Stimulated activated CD4-positive, alpha-beta T cell treated with anti-CD3 and anti-CD28 coated beads, Interleukin-4, amount 100 ng/mL, for 24 hours (primary cell): ENCODE measurements around the gene PRSS53.

Experiments
- DNase-seq: peaks from one replicate; pipeline ENCODE4 v3.0.0-alpha.2; 2020

The PRSS53 gene

DNA sequence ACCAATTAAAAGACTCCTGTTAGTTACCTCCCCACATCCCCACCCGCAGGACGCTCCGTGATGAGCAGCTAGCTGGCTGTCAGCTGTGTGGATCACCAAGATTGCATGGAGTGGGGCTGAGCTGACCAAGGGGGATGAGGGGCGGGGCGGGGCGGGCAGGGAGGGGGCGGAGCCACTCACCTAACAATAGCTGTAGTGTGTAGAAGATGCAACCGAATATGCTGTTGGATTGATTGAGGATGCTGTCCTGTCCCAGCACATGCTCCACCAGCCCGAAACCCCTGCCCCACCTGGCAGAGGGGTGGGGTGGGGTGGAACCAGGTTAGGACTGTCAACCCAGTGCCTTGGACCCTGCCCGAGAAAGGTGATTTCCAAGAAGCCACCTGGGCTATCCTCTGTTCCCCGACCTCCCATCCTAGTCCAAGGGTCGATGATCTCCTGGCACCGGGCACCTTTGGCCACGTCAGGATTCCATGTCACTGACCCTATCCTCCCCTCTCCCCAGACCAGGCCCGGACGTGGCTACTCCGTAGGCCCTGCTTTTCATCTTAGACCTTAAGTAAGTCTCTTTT, 4.5 kb upstream of the PRSS53 start:
- DNase-seq: no peak

DNA sequence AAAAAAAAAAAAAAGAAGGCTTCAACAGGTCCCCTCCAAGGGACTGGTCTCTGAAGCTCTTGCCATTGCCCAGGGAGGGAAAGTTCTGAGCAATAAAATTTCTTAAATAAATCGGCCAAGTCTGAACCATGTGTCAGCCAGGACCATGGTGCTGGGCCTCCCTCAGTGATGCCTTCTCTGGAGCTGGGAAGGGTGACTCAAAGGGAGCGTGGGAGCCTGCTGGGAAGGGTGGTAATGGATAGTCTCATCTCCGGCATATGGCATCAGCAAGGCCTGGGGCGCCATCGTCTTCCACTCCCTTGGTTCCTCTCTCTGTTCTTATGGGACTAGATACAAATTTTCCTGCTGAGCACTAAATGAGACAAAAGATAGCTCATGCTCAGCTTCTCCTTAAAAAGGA, 3.6 kb upstream of the PRSS53 start:
- no peak for DNase-seq

DNA sequence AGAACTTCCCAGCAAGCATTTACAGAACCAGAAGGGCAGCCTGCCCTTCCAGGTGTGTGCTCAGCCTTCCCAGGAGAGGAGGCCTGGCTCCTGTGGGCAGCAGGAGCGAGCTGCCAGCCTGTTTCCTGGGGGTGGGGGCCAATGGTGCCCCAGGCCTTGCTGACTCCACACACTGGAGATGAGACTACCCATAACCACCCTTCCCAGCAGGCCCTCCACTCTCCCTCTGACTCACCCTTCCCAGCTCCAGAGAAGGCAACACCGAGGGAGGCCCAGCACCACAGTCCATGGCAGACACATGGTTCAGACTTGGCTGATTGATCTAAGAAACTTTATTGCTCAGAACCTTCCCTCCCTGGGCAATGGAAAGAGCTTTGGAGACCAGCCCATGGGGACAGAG, 1.8 kb upstream of the PRSS53 start:
- no peak for DNase-seq

DNA sequence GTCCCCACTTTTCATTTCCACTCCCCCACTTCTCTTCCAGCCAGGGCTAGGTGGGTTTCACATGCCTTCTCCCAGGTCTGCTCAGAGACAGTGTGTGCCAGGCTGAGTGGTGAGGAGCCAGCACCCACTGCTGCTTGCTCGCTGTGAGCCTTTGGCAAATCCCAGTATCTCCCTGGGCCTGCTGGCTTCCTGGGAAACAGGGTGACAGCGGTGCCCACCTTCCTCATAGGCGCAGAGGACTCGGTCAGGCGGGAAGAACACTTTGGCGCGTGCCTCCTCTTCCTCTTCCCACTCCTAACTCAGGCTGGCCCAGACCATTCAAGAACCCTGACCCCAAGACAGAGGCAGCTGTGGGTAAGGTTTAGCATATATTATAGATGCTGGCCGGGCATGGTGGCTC, 456 bp upstream of the PRSS53 start:
- DNase-seq: no peak

DNA sequence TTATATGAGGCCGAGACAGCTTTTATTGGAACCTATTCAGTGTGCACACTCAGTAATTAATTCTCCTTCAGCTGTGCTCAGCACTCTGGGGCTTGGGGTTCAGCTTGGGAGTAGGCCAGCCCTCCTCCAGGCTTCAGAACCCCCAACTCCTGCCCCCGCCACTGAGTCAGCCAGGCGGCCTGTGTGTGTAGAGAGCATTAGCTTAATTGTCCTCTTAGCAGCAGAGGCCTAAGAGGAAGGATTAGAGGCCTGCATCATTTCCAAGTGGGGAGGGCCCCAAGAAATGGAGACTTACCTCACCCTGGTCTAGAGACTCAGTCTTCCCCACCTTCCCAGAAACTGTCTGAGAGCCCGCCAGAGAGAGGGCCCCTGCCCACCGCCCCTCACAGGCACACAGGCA, 772 bp downstream of the PRSS53 start:
- DNase-seq: no peak

DNA sequence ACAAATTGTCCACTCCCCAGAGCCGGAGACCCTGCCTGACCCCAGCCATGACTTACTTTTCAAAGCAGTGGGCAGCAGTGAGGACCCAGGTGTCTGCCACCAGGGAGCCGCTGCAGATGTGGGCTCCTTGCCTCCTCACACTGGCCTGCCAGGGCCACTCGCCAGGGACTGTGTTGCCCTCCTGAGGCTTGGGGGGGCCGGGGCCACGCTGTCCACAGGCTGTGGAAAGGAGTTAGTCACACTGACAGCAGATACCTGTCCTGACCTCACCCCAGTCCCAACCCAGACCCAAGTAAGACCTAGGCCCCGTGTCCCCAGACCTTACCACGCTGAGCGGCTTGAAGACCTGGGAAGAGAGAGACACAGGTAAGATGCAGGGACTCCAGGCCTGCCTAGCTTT, 1.3 kb downstream of the PRSS53 start:
- DNase-seq: no peak

DNA sequence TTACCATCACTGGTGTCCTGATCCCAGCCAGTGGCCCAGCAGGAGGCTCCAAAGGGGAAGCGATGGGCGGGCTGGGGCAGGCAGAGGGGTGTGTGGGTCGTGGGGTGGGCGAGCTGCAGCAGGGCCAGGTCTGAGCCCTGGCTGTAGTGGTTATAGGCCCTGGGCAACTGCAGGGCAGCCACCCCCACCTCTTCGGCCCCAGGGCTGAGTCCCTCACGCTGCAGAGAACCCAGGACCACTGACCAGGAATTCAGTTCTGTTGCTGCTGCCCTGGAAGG, 2.2 kb downstream of the PRSS53 start:
- no peak for DNase-seq

DNA sequence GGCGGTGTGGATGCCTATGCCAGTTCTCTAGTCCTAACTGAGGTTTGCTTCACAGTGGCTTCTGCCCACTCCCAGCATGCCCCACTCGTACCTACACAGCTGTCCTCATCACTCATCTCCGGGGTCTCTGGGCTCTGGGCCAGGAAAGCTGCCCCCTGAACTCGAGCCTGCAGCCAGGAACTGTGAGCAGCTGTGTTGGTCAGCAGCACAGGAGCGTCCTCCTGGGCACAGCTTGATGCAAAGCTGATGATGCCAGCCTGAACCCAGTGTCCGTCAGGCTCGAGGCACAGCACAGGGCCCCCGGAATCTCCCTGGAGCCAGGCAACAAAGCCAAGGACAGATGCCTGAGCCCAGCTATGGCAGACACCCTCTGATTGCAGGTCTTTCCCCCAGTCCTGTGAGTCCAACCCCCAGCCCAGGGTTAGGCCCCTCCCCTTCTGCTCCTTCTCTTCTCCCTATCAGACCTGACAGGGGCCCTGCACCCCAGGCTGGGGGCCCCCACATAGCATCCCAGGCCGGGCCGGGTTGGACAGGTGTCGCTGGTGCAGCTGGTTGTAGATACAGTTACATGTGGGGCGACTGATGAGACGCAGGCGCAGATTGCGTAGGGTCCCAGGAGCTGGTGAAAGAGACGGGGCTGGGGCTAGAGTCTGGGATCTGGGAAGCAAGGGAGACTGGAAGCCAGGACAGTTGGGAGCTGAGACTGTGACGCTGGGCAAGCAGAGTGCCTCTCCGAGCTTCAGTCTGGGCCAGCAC, 2.7 kb downstream of the PRSS53 start:
- DNase-seq: no peak

DNA sequence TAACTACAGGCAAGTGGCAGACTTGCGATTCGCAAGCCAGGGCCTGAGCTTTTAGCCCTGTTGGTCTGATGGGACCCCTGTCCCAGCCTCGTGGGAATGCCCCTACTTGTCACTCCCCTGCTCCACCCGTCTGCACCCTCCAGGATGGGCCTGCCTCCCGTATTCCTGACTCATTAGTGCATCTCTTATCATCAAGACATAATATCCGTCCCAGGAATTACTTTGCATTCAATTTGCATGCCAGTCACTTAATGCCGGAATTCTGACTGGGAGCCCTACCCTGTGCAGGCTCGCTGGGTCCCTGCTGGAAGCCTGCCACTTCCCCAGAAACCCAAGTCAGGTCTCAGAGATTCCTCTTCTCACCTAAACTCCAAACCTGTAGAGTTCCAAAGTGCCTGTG, 3.3 kb downstream of the PRSS53 start:
- no peak for DNase-seq

DNA sequence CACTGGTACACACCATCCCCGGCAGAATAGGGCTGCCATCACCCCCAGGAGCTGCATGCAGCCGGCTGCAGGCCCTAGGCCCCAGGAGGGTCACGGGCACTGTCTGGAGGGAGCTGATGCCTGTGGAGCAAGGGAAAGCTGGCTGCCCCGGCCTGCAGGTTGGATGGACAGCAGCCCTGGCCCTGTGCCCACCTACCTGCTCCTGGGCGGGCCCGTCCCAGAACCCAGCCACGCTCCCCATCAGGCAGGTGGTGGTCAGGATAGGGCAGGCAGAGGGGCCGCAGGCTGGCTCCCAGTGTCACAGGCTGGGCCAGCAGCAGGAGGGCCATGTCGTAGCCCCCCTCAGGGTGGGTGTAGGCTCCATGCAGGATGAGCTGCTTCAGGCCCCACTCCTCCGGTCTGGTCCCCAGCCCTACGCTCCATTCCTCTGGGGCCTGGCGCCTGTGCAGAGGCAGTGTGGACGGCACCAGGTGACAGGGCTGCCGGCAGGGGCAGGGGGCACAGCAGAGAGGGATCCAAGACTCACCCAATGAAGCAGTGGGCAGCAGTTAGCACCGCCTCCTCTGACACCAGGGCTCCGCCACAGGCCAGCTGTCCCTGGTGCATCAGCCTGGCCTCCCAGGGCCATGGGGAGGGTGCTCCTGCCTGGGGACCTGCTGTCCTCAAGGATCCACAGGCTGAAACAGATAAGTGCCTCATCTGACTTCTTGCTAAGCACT, 4.0 kb downstream of the PRSS53 start:
- DNase-seq: no peak

DNA sequence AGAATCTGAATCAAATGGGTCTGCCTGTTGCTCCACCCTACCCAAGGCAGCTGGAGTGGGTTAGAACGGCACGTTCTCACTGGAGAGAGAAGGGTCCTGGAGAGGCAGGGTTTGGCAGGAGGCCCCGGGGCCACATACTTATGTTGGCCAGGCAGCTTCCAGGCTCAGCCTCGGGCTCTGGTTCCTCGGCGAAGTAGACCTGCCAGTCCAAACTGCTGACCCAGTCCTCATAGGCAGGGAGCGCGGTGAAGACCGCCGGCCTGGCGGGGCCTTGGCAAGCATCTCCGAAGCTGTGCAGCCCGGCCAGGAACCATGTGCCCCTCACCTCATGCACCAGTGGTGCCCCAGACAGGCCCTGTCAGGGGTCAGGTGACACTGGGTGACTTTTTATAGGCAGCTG, 4.8 kb downstream of the PRSS53 start:
- DNase-seq: no peak

DNA sequence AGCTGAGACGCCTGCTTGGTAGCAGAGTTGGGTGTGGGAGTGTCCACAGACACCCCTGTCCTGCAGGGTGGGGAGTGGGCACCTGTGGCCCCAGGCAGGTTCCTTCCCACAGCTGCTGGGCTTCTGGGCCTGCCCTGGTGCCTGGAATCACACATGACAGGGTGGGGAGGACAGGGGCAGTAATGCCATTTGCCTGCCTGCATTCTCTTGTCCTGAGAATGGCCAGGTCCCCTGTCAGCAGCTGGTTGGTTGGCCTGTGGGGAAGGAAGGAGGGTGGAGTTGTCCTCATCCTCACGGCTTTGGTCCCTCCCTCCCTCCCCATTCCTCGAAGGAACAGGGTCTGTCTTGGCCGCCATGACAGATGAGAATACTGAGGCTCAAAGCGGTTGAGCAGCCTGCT, 5.2 kb downstream of the PRSS53 start:
- DNase-seq: no peak

DNA sequence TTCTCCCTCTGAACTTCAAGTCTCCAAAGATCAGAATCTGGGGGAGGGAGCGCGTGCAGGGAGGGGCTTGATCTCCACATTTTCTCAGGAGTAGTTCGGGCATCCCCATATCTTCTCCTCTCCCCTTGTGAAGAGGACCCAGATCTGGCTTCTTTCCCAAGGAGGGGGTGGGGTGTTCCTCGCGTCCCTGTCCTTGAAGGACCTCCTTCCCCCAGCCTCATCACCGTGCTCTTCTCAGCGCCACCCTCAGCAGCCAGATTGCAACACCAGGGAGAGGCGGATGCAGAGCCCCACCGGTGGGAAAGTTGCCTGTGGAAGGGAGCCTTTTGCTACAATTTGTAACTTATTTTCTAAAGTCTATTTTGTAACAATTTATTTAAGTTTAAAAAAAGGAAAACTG, 5.7 kb downstream of the PRSS53 start:
- no peak for DNase-seq

DNA sequence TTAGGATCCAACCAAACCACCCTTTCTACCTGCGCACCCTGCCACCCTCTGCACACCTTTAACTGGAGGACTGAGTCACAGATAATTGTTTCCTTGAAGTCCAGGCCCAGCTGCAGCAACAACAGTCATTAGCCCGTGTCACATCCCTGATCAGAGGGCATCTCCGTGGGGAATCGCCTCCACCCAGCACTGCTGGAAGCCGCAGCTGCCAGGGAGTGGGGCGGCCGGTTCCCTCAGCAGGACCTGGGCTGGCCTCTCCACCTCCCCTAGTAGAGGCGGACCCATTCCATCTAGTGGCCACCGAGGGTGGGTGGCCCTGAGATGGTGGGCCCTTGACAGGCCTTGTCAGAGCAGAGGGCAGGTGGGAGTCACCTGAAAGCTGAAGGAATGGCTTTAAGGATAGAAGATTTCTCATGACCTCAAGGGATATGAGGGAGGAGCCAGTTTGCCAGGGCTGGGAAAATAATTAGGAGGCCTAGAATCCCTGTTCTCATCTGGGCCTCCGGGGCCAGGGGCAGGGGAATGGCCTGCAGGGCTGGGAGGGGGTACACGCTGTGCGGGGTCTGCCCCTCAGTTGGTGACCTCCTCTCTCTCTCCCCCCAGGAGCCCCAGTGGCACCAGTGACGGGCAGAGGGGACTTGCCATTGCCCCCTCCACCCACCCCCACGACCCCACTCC, 6.2 kb downstream of the PRSS53 start:
- no peak for DNase-seq

DNA sequence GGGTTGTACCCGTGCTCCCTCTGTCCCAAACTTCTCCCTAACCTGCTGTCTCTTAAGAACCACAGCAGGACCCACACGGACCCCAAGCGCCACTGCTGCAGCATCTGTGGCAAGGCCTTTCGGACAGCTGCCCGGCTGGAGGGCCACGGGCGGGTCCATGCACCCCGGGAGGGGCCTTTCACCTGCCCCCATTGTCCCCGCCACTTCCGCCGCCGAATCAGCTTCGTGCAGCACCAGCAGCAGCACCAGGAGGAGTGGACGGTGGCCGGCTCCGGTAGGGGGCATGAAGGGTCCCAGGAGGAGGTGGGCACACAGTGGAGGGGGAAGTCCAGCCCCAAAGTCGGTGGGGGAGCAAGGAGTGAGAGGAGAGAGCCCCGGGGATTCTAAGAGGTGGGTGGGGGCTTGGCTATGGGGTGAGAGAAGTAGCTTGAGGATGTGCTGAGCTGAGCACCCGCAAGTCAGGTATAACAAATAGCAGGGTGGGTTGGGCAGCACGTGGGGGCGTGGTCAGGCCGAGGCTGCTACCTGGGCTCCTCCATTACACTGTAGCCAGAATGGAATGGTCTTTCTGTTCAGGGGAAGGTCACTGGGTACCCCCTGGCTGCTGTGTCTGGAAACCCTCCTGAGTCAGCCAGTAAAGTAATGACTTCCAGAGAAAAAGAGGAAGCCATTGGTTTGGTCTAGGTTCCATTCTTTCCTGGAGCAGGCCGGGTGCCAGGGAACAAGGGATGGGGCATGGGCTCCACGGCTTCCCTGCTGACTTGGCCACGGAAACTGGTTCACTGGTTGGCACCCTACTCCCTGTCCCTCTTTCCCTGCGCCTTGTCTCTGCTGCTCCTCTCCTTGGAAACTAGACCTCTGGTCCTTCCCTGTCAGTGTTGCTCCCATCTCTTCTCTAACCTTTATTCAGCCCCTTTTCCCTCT, 7.1 kb downstream of the PRSS53 start:
- DNase-seq: no peak

DNA sequence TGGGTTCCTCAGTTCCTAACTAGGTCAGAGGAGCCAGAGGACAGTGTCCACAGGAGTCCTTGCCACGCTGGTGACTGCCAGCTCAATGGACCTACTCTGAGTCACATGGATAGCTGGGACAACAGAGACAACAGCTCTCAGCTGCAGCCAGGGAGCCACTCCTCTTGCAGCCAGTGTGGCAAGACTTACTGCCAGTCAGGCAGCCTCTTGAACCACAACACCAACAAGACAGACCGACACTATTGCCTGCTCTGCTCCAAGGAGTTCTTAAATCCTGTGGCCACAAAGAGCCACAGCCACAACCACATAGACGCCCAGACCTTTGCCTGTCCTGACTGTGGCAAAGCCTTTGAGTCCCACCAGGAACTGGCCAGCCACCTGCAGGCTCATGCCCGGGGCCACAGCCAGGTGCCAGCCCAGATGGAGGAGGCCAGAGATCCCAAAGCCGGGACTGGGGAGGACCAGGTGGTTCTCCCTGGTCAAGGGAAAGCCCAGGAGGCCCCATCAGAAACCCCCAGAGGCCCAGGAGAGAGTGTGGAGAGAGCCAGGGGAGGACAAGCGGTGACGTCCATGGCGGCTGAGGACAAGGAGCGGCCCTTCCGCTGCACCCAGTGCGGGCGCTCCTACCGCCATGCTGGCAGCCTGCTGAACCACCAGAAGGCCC, 7.9 kb downstream of the PRSS53 start:
- no peak for DNase-seq

DNA sequence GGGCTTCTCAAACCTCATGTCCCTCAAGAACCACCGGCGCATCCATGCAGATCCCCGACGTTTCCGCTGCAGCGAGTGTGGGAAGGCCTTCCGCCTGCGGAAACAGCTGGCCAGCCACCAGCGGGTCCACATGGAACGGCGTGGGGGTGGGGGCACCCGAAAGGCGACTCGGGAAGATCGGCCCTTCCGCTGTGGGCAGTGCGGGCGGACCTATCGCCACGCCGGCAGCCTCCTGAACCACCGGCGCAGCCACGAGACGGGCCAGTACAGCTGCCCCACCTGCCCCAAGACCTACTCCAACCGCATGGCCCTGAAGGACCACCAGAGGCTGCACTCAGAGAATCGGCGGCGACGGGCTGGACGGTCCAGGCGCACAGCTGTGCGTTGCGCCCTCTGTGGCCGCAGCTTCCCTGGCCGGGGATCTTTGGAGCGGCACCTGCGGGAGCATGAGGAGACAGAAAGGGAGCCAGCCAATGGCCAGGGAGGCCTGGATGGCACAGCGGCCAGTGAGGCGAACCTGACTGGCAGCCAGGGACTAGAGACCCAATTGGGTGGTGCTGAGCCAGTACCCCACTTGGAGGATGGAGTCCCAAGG, 8.6 kb downstream of the PRSS53 start:
- no peak for DNase-seq

DNA sequence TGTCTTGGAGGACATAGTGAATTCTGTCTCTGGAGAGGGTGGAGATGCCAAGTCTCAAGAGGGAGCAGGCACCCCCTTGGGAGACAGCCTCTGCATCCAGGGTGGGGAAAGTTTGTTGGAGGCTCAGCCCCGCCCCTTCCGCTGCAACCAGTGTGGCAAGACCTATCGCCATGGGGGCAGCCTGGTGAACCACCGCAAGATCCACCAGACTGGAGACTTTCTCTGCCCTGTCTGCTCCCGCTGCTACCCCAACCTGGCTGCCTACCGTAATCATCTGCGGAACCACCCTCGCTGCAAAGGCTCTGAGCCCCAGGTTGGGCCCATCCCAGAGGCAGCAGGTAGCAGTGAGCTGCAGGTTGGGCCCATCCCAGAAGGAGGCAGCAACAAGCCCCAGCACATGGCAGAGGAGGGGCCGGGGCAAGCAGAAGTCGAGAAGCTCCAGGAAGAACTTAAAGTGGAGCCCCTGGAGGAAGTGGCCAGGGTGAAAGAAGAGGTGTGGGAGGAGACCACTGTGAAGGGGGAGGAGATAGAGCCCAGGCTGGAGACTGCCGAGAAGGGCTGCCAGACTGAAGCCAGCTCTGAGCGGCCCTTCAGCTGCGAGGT, 9.3 kb downstream of the PRSS53 start:
- DNase-seq: no peak

DNA sequence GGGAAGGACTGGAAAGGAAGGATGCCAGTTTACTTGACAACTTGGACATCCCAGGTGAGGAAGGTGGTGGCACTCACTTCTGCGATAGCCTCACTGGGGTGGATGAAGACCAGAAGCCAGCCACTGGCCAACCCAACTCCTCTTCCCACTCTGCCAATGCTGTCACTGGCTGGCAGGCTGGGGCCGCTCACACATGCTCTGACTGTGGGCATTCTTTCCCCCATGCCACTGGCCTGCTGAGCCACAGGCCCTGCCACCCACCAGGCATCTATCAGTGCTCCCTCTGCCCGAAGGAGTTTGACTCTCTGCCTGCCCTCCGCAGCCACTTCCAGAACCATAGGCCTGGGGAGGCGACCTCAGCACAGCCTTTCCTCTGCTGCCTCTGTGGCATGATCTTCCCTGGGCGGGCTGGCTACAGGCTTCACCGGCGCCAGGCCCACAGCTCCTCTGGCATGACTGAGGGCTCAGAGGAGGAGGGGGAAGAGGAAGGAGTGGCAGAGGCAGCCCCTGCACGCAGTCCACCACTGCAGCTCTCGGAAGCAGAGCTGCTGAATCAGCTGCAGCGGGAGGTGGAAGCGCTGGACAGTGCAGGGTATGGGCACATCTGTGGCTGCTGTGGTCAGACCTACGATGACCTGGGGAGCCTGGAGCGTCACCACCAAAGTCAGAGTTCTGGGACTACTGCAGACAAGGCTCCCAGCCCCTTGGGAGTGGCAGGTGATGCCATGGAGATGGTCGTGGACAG, 10.0 kb downstream of the PRSS53 start:
- DNase-seq: no peak

DNA sequence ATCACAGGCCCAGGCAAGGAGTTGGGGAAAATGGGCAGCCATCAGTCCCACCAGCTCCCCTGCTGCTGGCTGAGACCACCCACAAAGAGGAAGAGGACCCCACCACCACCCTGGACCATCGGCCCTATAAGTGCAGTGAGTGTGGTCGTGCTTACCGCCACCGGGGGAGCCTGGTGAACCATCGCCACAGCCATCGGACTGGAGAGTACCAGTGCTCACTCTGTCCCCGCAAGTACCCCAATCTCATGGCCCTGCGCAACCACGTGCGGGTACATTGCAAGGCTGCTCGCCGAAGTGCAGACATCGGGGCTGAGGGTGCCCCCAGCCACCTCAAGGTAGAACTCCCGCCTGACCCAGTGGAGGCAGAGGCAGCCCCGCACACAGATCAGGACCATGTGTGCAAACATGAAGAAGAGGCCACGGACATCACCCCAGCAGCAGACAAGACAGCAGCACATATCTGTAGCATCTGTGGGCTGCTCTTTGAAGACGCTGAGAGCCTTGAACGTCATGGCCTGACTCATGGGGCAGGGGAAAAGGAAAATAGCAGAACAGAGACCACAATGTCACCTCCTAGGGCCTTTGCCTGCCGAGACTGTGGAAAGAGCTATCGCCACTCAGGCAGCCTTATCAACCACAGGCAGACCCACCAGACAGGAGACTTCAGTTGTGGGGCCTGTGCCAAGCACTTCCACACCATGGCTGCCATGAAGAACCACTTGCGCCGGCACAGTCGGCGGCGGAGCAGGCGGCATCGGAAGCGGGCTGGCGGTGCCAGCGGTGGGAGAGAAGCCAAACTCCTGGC, 10.9 kb downstream of the PRSS53 start:
- no peak for DNase-seq
